ENCODE data around the gene AHSG.
"Not testable (repeated sequence)": the region's sequence is repeated elsewhere in the genome, so short reads cannot be mapped to it uniquely, and the experiment has no call there.

The AHSG gene

DNA sequence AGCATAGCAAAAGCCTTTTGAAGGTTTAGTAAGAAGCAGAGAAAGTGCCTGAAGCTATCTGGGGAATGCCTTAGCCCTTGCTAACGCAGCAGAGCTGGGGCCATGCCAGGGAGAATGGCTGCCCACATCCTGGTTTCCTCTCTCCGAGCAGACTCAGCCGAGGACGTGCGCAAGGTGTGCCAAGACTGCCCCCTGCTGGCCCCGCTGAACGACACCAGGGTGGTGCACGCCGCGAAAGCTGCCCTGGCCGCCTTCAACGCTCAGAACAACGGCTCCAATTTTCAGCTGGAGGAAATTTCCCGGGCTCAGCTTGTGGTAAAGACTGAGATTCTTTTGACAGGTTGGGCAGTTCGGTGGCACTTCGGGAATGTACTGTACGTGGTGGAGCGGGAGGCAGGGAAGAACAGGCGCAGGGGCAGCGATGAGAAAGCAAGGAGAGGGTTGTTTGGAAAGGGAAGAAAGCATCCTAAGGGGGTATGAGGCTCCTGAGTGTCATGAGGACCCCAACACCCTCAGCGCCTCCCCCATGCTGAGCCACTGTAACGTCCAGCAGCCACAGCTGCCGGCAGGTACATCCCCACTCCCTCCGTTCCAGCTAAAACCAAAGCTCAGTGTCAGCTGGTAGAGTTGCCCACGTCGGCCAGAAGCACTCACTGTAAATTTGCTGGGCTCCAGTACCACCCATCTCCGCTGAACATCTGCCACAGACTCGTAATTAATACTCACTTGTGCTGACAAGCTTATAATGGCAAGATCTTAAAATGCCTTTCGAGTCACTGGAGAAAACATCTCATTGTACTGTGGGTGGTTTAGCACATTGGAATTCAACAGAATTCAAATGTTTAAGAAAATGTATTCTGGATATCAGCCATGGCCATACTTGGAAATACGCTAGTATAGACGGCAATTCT is 4.4 kb downstream of the AHSG start:
- DNase-seq (ENCODE audit: low spot score): peak; percentile 96

- DNase-seq (ENCODE audit: low spot score): no peak
These were observed 5.6 kb downstream of the AHSG start for GRCh38 chr3:186618318-186618938.

DNA sequence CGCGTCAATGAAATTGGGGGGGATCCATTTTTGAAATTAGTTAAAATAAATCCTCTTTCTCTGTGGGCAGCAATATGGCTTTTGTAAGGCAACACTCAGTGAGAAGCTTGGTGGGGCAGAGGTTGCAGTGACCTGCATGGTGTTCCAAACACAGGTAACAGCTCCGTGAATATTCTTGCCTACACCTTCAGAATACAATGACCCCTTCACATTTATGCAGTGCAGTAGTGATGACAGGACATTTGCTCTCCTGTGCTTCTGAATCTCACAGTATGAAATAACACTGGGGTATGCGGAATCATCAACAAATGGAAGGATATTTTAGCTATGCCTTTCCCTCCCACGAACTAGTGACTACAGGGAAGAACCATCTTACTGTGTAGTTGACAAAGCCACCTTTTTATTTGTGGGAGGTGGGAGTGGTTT is 6.9 kb downstream of the AHSG start:
- no peak for DNase-seq (ENCODE audit: low spot score)

DNA sequence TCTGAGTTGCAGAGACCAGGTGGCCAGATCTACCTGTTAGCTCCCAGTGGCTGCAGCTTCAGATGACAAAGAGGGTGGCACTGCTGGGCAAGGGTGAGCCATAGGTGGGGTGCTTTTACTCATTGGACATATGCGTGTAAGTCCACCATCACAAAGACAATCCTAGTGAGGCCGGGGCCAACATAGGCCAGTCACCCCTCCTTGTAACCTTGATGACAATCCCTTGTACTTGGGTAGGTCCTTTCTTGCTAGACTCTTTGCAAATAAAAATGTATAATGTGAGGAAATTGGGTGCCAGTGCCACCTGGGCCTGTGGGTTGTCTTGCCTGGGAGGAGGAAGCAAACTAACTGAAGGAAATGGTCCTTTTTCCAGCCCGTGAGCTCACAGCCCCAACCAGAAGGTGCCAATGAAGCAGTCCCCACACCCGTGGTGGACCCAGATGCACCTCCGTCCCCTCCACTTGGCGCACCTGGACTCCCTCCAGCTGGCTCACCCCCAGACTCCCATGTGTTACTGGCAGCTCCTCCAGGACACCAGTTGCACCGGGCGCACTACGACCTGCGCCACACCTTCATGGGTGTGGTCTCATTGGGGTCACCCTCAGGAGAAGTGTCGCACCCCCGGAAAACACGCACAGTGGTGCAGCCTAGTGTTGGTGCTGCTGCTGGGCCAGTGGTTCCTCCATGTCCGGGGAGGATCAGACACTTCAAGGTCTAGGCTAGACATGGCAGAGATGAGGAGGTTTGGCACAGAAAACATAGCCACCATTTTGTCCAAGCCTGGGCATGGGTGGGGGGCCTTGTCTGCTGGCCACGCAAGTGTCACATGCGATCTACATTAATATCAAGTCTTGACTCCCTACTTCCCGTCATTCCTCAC is 7.6 kb downstream of the AHSG start:
- no peak for DNase-seq (ENCODE audit: low spot score)

DNA sequence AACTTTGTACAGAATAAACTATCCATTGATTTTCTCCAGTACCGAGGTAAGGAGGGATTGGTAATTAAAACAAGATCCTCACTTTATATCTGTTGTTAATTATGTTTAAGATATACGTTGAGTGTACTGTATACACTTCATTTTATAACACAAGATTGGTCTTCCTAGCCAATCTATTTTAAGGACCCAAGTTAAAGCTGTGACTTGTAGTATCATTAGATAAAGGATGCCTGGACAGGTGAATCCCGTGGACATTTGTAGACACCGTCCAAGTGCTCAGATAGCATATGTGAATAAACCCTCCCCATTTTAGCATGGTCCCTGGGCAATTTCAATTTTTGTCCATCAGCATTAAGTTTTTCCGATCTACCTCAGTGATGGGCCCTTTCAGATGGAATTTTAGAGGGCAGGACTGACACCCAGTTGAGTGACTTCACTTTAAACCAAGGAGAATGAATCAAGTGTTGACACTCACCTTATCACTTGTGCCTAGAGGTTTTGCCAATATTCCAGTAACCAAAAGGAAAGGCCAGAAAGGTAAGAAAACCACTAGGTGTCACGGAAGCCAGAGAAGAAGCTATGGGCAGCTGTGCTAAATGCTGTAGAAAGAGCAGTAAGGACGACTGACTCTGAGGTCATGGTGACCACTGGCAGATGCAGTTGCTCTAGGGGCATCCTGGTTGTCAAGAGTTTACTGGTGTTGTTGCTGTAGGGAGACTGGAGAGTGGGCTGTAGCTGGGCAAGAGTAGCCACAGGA is 9.2 kb downstream of the AHSG start:
- no peak for DNase-seq (ENCODE audit: low spot score)

DNA sequence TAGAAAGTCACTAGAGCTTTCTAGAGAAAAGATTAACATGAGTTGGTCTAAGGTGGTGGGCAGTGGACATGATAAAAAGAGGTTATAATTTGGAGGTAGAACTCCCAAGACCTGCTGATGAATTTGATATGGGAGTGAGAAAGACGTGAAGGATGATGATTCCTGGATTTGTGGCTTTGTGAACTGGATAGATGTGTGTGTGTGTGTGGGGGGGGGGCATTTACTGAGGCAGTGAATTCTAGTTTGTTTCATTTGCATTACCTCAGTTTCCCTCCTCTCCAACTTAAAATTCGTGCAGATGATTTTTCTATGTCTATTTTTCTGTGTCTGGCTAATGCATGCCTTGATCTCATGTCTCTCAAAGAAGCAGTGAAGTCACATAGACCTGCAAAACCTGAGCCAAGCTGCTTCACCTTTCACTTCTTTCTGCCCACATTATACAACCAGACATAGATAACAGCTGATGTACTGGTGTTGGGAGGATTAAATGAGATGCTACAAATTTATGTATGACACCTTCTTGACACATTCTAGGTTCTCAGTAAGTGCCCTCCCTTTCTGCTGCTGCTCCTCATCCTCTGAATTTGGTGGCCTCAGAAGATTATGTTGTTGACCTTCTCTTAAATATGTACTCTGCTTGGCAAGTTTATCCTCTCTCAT is 9.9 kb downstream of the AHSG start:
- DNase-seq (ENCODE audit: low spot score): no peak

DNA sequence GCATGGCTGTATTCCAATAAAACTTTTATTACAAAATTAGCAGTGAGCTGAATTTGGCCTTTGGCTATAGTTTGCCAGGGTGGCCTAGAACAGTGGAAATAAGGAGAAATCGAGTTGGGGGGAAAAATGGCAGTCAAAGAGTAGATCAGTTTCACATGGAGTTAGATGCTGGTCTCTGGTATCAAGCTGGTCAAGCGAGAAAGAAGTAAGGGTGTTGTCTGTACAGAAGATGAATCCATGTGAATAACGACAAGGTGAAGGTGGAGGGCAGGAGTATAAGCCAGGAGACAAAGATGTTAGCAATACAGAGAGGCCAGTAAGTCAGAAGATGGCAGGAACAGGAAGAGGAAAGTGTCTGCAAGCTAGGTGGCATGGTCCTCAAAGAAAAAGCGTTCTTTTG is 11.7 kb downstream of the AHSG start:
- DNase-seq (ENCODE audit: low spot score): no peak

DNA sequence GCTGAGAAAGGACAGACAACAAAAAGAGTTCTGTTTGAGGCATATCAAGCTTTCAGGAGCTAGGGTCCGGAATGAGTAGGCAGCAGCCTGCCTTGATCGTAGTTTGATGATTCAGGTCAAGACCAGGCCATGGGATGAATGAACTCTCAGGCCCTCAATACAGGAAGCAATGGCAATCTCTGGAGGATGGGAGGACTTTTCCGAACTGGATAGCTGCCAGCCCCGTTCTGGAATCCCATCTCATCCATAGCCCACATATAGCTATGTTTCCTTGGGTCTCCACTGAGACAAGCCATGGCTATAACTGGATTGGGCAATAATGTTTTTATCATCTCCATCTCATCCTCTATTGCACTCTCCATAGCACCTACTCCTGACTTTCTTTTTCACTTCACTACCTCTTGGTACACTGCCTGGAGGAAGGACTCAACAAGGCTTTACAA is 12.8 kb downstream of the AHSG start:
- no peak for DNase-seq (ENCODE audit: low spot score)

DNA sequence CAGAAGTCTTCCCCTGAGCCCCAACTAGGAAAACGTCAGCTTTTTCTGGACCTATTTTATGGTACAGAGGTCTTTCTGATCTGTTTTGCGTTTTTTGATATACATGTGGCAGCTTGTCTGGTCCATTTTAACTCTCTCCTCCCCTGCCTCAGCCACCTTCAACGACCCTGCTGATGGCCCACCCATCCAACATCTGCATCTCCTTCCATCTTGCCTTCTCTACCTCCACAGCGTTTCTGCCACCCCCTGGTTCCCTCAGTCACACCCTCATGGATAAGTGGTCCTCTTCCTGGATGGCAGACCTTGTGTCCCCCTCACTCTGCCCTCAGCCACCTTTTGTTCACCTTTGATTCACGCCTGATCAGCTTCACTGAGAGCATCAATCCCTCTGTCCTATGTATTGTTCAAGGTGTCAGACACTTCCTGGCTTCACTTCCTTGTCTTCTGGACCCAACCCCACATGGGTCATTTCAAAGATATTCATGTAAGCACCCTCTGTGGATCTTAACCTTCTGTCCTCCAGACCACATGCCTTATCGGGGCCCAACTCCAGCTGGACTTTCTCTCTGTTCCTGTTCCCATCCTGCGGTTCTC is 13.5 kb downstream of the AHSG start:
- no peak for DNase-seq (ENCODE audit: low spot score)

GRCh38 chr3:186627852-186628414 is 15.1 kb downstream of the AHSG start:
- DNase-seq (ENCODE audit: low spot score): no peak

- no peak for DNase-seq (ENCODE audit: low spot score)
These were observed 15.9 kb downstream of the AHSG start for GRCh38 chr3:186628756-186629155.

DNA sequence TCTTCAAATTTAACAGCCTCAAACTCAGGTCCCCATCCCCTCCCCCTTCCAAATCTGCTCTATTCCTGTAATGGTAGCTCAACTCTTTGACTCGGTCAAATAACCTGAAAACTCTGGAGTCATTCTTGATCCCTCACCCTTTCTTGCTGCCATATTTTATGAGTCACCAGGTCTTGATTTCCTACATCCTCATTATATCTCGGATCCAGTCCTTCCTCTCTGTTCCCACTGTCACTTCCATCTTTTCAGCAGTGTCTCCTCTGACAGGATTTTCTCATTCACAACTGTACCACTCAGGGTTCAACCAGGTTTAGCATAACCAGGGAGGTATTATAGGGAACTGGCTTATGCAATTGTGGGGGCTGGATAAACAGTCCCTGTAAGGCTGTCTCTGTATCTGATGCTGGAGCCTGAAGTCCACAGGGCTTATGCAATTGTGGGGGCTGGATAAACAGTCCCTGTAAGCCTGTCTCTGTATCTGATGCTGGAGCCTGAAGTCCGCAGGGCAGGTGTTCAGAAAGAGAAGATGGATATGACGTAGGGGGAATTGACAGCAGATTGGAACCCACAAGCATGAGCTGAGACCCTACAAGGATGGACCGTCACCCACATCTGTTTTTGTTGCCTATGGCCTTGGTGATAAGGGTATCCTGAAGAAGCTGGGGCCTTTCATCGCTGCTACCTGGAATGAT is 18.2 kb downstream of the AHSG start:
- no peak for DNase-seq (ENCODE audit: low spot score)

DNA sequence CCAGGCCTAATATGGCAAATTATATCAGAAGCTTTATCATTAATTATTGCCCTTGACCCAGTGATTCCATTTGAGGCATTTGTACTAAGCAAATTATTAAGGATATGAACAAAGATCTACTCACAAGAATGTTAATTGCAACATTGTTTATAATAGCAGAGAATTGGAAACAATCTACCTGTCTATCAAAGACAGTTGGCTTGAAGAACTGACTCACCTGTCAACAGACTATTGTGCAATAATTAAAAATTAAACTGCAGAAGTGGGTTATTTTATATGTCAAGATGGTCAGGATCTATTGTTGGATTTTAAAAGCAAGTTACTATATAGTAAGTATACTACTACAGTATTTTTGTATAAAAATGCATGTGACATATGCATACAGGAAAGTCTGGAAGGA is 20.6 kb downstream of the AHSG start:
- DNase-seq (ENCODE audit: low spot score): no peak

DNA sequence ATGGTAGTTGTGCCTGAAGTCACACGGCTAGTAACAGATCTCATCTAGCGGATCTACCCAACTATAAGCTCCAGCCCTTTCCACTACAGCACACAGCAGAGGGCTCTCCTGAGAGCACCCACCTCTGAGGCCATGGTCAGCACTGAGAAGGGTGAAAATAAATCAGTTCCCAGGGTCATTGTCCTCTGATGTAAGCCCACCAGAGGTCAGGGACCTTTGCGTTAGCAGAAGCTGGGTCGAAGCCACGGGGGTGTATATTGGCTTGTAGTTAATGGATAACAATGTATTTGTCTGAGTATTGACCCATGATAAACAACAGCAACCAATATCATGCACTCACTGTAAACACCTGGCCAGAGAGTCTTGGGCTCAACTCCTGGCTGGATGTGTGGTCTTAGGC is 21.3 kb downstream of the AHSG start:
- DNase-seq (ENCODE audit: low spot score): not testable (repeated sequence)

DNA sequence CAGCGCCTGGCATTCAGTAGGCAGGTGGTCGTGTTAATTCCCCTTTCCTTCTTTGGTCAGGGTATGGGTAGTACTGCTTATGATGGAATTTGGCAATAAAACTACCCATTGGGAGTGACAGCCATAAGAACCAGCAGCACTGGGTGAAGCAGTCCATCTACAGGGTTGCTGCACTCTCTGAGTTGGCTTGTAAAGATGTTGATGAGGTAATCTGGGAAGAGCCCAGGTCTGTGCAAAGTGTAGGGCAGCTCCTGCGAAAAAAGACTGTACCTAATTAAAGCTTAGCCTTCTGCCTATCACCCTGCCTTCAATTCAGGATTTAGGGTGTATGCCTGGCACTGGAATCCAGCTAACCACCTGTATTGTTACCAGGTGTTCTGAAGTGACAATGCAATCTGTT is 22.7 kb downstream of the AHSG start:
- no peak for DNase-seq (ENCODE audit: low spot score)

DNA sequence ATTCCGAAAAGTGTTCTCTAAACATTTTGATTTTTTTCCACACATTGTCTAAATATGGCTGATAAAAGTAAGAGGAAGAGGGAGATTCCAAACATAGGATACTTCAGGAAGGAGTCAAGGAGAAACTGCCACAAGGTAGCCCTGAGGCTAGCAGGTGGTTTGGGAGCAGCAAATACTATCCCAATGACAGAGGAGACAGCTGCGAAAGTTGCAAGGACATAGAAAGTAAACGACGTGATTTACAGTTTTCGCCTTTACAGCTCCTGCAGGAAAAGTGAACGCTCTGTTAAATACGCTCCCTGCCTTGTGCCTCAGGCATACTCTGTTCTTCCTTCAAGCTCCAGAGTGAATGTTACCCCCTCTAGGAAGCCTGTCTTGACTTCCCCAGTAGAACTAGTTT is 23.7 kb downstream of the AHSG start:
- DNase-seq (ENCODE audit: low spot score): no peak

- no peak for DNase-seq (ENCODE audit: low spot score)
These were observed 24.8 kb downstream of the AHSG start for GRCh38 chr3:186637686-186638085.

- no peak for DNase-seq (ENCODE audit: low spot score)
These were observed 25.4 kb downstream of the AHSG start for GRCh38 chr3:186638259-186638658.

DNA sequence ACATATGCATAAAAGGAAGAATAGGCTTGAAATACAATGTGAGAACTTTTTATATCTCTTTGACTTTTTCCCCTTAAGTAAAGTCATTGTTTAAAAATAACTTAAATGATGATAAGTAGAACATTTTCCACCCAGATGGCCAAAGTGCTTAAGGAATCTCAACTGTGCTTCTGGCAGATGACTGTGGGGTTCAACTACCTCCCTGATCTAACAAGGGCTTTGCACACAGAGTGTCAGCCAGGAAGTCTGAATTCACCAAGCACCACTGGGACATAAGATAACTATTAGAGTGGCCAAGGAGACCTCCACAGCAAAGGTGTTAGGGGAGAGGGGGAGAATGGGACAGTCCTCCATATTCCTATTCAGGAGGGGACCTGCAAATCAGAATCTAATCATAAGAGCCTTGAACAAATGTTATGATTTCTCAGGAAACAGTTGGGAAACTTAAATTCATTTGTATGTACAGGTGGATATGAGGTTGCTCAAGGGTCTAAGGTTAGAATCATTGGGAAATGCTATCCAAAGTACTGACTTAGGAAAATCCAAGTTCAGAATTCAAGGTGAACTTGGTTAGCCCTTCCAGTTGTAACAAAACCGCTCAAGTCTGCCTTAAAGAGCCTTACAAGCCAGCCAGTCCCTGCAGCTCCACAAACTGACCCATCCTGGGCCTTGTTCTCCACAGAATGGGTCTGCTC is 27.1 kb downstream of the AHSG start, which contains the start of gene FETUB:
Gene FETUB (plus strand): TSS at position 622 of the 695 bp plus-strand sequence. CDS start 62 bp downstream, at position 684.
- no peak for DNase-seq (ENCODE audit: low spot score)
